Caki2 (cell line): ENCODE data around the gene INPP5J. TPM values are rescaled to one million over a fixed set of nuclear protein-coding genes. Genes with fewer than 3 reads are reported as not detected.
"Not testable (repeated sequence)": the region's sequence is repeated elsewhere in the genome, so short reads cannot be mapped to it uniquely, and the experiment has no call there.

Experiments
- DNase-seq: peaks from one replicate; pipeline ENCODE4 v3.0.0-alpha.2; 2015; ENCODE audit warnings: low read depth
- in situ Hi-C: cut with HindIII; loops from 2 replicates; pipeline ENCODE4 v1.10.0; 2016; ENCODE audit warnings: low sequenced_read_pairs, low pct_unique_long_range_greater_than_20kb, mixed read lengths
- total RNA-seq: library from RNA; depleted of rRNA; stranded (reverse); fragments of >200 nt; shearing (Covaris generic); gene quantifications from 2 replicates; pipeline ENCODE4 v1.2.3, GENCODE V29; 2014; ENCODE audit warnings: low replicate concordance; rRNA removed

The INPP5J gene
- total RNA-seq, 1 experiment from 2014 or later: 0.91 TPM

GRCh38 chr22:31170971-31171370, 48.2 kb downstream of the INPP5J start:
- in situ Hi-C loops: no loop called here
- DNase-seq: no peak

- DNase-seq, in situ Hi-C loops: not testable (repeated sequence)
Measured at GRCh38 chr22:31171734-31172133, 49.0 kb downstream of the INPP5J start.

- in situ Hi-C loops: no loop called here
- DNase-seq: peak; percentile 58
Measured at GRCh38 chr22:31173386-31174145, 50.8 kb downstream of the INPP5J start.

GRCh38 chr22:31176923-31177322, 54.2 kb downstream of the INPP5J start:
- no peak for DNase-seq
- in situ Hi-C loops: no loop called here

GRCh38 chr22:31177420-31178162, 54.8 kb downstream of the INPP5J start:
- peak; percentile 73 for DNase-seq
- in situ Hi-C loops: no loop called here

GRCh38 chr22:31178859-31179258, 56.1 kb downstream of the INPP5J start:
- in situ Hi-C loops: no loop called here
- no peak for DNase-seq

GRCh38 chr22:31179345-31179744, 56.6 kb downstream of the INPP5J start:
- in situ Hi-C loops: no loop called here
- DNase-seq: peak; percentile 92

GRCh38 chr22:31184015-31184414, 61.2 kb downstream of the INPP5J start:
- DNase-seq: no peak

More at GRCh38 chr22:31184015-31184414, 61.2 kb downstream of the INPP5J start:
- in situ Hi-C loops: no loop called here

Other genes starting within 250 kb of the INPP5J start
- gene MORC2, start 154.2 kb upstream of the INPP5J start, total RNA-seq: 14.4 and 19.5 TPM in 2 replicates
- 6.8 and 16.0 TPM in 2 replicates for gene TUG1, start 153.7 kb upstream of the INPP5J start, total RNA-seq
- 35.7 and 82.9 TPM in 2 replicates for gene SMTN, start 41.6 kb upstream of the INPP5J start, total RNA-seq
- gene SELENOM, start 15.4 kb upstream of the INPP5J start, total RNA-seq: 118 and 142 TPM in 2 replicates
- gene PLA2G3, start 17.5 kb downstream of the INPP5J start, total RNA-seq: not detected in 2 replicates
- 76.5 and 104 TPM in 2 replicates for gene RNF185, start 37.2 kb downstream of the INPP5J start, total RNA-seq
- 9.5 and 18.1 TPM in 2 replicates for gene LIMK2, start 89.3 kb downstream of the INPP5J start, total RNA-seq
- 2.2 and 6.5 TPM in 2 replicates for gene PIK3IP1, start 169.5 kb downstream of the INPP5J start, total RNA-seq
- gene PATZ1, start 223.4 kb downstream of the INPP5J start, total RNA-seq: 23.7 and 27.4 TPM in 2 replicates